ENCODE measurements around the gene FAM163A. TPM values are rescaled to one million over a fixed set of nuclear protein-coding genes. Genes with fewer than 3 reads are reported as not detected.
"Not testable (repeated sequence)": the region's sequence is repeated elsewhere in the genome, so short reads cannot be mapped to it uniquely, and the experiment has no call there.

Gene FAM163A
- under 1 TPM in 1 of 4 donors, not detected in 3; 0.44 TPM for total RNA-seq

- H3K36me3 ChIP-seq: no peaks in the 10 kb centered on the region
- DNase-seq (ENCODE audit: low spot score in 2 of 2): no peak
- H3K4me1 ChIP-seq: peaks cover 0 to 23% (median 10%) of the 10 kb centered on the region in 4 donors
- H3K27me3 ChIP-seq: peaks cover 0 to 63% of the 10 kb centered on the region in 2 donors
- WGBS, 2 donors: 1 to 2% methylated on average over 38 to 59 of the region's 92 CpGs
- H3K4me3 ChIP-seq: peak within 1 kb of the TSS in 3 of 4 donors; percentile 5 to 42 (median 21)
- TF ChIP-seq POLR2A (IDR thresholded peaks at IDR 0.05): no peak
- H3K9me3 ChIP-seq: peaks cover 0 to 13% (median 0%) of the 10 kb centered on the region in 4 donors
- H3K27ac ChIP-seq: no peak within 1 kb of the TSS
These were observed at the start of gene FAM163A for GRCh38 chr1:179742717-179743678. TSS of gene FAM163A (plus strand) at chr1:179743291. CDS start at chr1:179813098, 69,807 bp downstream.

GRCh38 chr1:179694530-179694929 lies 48.6 kb upstream of the FAM163A start:
- not testable (repeated sequence) for H3K4me3 ChIP-seq; H3K4me1 ChIP-seq; DNase-seq (ENCODE audit: low spot score in 2 of 2); H3K36me3 ChIP-seq; H3K27me3 ChIP-seq; H3K27ac ChIP-seq; H3K9me3 ChIP-seq
- 52% methylated on average over 5 of the region's 6 CpGs for WGBS, 2 donors

- Histone ChIP-seq H3K4me1 (no peaks in the 10 kb centered on the region), H3K9me3 (no peaks in the 10 kb centered on the region), H3K4me3 (no peak overlapping the region), H3K27ac (no peak overlapping the region), H3K27me3 (no peaks in the 10 kb centered on the region), H3K36me3 (no peaks in the 10 kb centered on the region)
- WGBS, 2 donors: 82% methylated on average over 5 of the region's 5 CpGs
- TF ChIP-seq CTCF (IDR thresholded peaks at IDR 0.05): no peak
- no peak for TF ChIP-seq POLR2A (IDR thresholded peaks at IDR 0.05)
- TF ChIP-seq EP300 (IDR thresholded peaks at IDR 0.05): no peak
- DNase-seq (ENCODE audit: low spot score in 2 of 2): no peak
These were observed 40.0 kb upstream of the FAM163A start for GRCh38 chr1:179702946-179703539.

- no peaks in the 10 kb centered on the region for H3K27me3 ChIP-seq
- WGBS, 2 donors: 0 to 3% methylated on average over 3 of the region's 3 CpGs
- no peak overlapping the region for H3K4me3 ChIP-seq
- no peaks in the 10 kb centered on the region for H3K36me3 ChIP-seq
- no peaks in the 10 kb centered on the region for H3K9me3 ChIP-seq
- H3K4me1 ChIP-seq: peaks cover 0 to 15% (median 0%) of the 10 kb centered on the region in 4 donors
- H3K27ac ChIP-seq: no peak overlapping the region
- TF ChIP-seq CTCF (IDR thresholded peaks at IDR 0.05) (peak; percentile 57 to 77 (median 65)), EP300 (IDR thresholded peaks at IDR 0.05) (no peak), POLR2A (IDR thresholded peaks at IDR 0.05) (no peak)
- DNase-seq (ENCODE audit: low spot score in 2 of 2): peak in 1 of 2 donors; percentile 42
These were observed 36.7 kb upstream of the FAM163A start for GRCh38 chr1:179706339-179706941.

- H3K36me3 ChIP-seq: no peaks in the 10 kb centered on the region
- no peak overlapping the region for H3K27ac ChIP-seq
- peaks cover 0 to 15% (median 0%) of the 10 kb centered on the region in 4 donors for H3K4me1 ChIP-seq
- DNase-seq (ENCODE audit: low spot score in 2 of 2): no peak
- TF ChIP-seq CTCF (IDR thresholded peaks at IDR 0.05) (no peak), EP300 (IDR thresholded peaks at IDR 0.05) (no peak), POLR2A (IDR thresholded peaks at IDR 0.05) (no peak)
- no peaks in the 10 kb centered on the region for H3K27me3 ChIP-seq
- WGBS, 2 donors: 55 to 62% methylated on average over 2 of the region's 2 CpGs
- no peak overlapping the region for H3K4me3 ChIP-seq
- no peaks in the 10 kb centered on the region for H3K9me3 ChIP-seq
These were observed 35.7 kb upstream of the FAM163A start for GRCh38 chr1:179707406-179707805.

Data from tibial nerve (tissue), 4 donors.